NCI-H226 (cell line): ENCODE measurements around the gene UROD.
"Not testable (repeated sequence)": the region's sequence is repeated elsewhere in the genome, so short reads cannot be mapped to it uniquely, and the experiment has no call there.

Source experiments
- DNase-seq: peaks from one replicate; pipeline ENCODE4 v3.0.0-alpha.2; 2015

Gene UROD

DNA sequence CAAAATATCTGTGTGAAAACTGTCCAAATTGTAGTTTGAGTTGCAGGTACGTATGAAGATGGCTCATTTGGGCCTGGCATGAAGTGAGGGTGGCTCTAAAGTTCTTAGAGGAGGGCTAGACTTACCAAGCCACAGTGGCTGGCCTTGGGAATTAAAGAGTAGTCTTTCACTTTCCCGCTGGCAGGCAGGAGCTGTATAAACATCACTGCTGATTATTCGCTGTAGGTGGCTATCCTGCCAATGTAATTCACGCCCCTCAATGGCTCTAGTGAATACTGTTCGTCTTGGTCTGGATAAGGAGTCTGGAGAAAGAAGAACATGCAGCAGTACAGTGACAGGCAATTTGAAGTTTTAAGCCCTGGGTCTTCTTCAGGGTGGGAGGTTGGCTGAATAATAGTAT lies 31.0 kb downstream of the UROD start:
- no peak for DNase-seq

DNA sequence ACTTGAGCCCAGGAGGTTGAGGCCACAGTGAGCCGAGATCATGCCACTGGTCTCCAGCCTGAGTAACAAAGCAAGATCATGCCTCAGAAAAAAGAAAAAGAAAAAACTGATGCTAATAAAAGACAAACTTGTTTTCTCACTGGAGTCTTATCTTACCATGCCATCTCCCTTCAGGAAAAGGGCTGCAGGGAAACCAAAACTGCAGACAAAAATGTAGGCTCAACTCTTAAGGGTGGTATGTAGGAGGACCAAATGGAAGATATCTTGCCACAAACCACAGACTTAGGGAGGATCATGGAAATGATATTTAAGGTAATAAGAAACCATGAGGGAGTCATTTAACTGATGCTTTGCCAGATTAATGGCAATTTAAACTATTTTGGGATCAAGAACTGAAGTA lies 32.9 kb downstream of the UROD start:
- peak; percentile 12 for DNase-seq

DNA sequence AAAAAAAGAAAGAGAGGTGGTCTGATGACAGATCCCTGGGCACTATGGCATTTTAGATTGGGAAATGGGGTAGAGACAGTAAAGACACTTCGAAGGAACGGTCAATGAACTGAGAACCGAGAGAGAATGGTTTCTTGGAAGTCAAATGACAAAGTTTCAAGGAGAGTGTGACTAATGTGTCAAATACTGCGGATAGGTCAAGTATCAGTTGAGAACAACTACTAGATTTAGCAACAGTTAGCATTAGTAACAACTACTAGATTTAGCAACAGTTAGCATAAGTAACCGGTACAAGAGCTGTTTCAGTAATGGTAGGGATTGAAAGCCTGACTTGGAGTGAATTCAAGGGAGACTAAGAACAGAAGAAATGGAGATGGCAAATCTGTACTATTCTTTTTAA lies 35.0 kb downstream of the UROD start:
- no peak for DNase-seq

DNA sequence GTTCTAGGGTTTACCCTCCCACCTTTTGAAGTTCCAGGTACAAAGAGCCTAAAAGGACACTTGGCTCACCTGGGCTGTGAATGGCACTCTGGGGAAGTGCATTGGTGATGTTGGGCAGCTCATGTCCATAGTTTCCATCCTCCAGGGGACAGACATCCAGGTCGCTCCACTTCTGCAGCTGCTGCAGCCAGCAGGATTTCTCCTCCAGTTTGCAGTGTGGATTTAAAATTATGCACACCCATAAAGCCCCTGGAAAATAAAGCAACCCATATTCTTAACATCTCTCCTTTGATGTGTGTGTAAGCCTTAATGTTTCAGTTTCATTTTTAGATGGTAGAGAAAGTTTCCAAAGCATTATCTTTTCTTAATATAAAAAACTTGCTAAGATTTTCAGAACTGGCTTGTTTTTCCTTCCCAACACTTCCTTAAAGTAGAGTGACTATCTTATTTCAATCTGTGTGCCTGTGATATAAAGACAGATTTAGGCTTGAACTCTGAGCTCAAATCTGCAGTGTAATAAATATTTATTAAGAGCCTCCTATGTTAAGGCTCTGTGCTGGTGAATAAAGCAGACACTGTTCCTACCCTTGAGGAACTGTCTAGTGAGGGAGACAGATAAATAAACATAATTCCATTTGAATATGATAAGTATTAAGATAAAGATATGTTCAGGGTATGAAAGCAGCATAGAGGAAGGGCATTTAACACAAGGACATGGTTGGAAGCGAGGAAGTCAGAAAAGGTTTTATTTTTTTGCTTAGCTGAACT lies 39.1 kb downstream of the UROD start:
- DNase-seq: no peak

DNA sequence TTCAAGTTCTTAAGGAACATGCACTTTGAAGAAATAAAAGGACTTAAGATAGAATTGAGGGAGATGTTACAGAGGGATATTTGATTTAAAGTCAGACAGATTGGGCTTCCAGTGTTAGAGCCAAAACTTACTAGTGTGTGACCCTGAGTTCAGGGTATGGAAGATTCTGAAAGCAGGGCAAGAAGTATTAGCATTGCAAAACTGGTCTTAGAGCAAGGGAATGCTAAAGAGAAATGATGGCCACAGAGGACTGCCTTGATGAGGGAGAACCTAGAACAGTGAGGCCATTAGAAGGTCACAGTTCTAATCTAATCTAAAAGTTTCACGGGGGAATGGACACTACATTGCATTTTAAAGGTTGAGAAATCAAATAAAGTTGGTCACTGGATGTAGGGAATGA lies 45.5 kb downstream of the UROD start:
- DNase-seq: no peak

GRCh38 chr1:45059829-45060228 lies 47.8 kb downstream of the UROD start:
- no peak for DNase-seq

GRCh38 chr1:45062463-45062862 lies 50.4 kb downstream of the UROD start:
- not testable (repeated sequence) for DNase-seq

DNA sequence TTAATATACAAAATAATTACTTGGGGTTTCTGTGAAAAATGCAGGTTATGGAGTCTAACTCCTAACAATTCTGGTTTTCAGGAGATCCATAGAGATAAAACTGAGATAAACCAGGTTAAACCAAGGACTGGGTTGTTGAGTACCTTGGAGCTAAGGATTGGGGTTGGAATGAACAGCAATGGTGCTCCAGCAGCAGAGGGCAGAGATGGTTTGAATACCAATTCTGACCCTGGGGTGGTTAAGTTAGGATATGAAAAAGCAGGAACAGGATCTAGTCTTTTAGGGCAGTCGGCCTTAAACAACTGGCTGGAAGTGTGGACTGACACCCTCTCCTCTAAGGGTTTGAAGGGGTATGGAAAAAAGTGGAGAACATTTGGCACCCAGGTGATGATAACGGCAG lies 53.0 kb downstream of the UROD start:
- no peak for DNase-seq
